KMS-11 (cell line): ENCODE data around the gene NFATC2.
"Not testable (repeated sequence)": the region's sequence is repeated elsewhere in the genome, so short reads cannot be mapped to it uniquely, and the experiment has no call there.

Source experiments
- H2AFZ ChIP-seq: fragments of 200-600 bp; sonication (generic); 2 replicates; pipeline ENCODE4 v1.6.1; 2016; ENCODE audit warnings: antibody characterized with exemption, mixed run types, low read depth
- H3K27ac ChIP-seq: fragments of 200-600 bp; sonication (generic); 2 replicates; pipeline ENCODE4 v1.6.1; 2016; ENCODE audit warnings: mild to moderate bottlenecking, mixed run types
- H3K27me3 ChIP-seq: fragments of 200-600 bp; sonication (generic); 2 replicates; pipeline ENCODE4 v1.6.1; 2017; ENCODE audit warnings: mild to moderate bottlenecking, low read depth, mixed run types, moderate library complexity; ENCODE audit not compliant: insufficient read depth
- H3K36me3 ChIP-seq: fragments of 200-600 bp; sonication (generic); 2 replicates; pipeline ENCODE4 v1.6.1; 2017; ENCODE audit warnings: mild to moderate bottlenecking, mixed run types; ENCODE audit not compliant: insufficient read depth
- H3K4me1 ChIP-seq: fragments of 200-600 bp; sonication (generic); 2 replicates; pipeline ENCODE4 v1.6.1; 2016; ENCODE audit warnings: mild to moderate bottlenecking, low read depth, mixed run types; ENCODE audit not compliant: poor library complexity, severe bottlenecking
- H3K4me2 ChIP-seq: fragments of 200-600 bp; sonication (generic); 2 replicates; pipeline ENCODE4 v1.7.0; 2016; ENCODE audit warnings: mild to moderate bottlenecking, mixed run types
- H3K4me3 ChIP-seq: fragments of 200-600 bp; sonication (generic); IDR thresholded peaks from 2 replicates; pipeline ENCODE4 v1.6.1; 2017; ENCODE audit warnings: low read depth, low read length, mixed read lengths; ENCODE audit not compliant: insufficient read depth
- H3K79me2 ChIP-seq: fragments of 200-600 bp; sonication (generic); 2 replicates; pipeline ENCODE4 v1.6.1; 2016; ENCODE audit warnings: low read depth, mixed run types; ENCODE audit not compliant: insufficient read depth
- H3K9ac ChIP-seq: fragments of 200-600 bp; sonication (generic); 2 replicates; pipeline ENCODE4 v1.6.1; 2016; ENCODE audit warnings: mild to moderate bottlenecking, mixed run types
- H4K20me1 ChIP-seq: fragments of 200-600 bp; sonication (generic); 2 replicates; pipeline ENCODE4 v1.6.1; 2016; ENCODE audit warnings: mild to moderate bottlenecking, mixed run types; ENCODE audit not compliant: insufficient read depth
- CTCF ChIP-seq: fragments of 200-600 bp; sonication (generic); conservative IDR thresholded peaks from 2 replicates; pipeline ENCODE4 v1.6.1; 2017; ENCODE audit warnings: low read depth, mild to moderate bottlenecking, antibody characterized with exemption, low read length, moderate library complexity, mixed read lengths

The NFATC2 gene

DNA sequence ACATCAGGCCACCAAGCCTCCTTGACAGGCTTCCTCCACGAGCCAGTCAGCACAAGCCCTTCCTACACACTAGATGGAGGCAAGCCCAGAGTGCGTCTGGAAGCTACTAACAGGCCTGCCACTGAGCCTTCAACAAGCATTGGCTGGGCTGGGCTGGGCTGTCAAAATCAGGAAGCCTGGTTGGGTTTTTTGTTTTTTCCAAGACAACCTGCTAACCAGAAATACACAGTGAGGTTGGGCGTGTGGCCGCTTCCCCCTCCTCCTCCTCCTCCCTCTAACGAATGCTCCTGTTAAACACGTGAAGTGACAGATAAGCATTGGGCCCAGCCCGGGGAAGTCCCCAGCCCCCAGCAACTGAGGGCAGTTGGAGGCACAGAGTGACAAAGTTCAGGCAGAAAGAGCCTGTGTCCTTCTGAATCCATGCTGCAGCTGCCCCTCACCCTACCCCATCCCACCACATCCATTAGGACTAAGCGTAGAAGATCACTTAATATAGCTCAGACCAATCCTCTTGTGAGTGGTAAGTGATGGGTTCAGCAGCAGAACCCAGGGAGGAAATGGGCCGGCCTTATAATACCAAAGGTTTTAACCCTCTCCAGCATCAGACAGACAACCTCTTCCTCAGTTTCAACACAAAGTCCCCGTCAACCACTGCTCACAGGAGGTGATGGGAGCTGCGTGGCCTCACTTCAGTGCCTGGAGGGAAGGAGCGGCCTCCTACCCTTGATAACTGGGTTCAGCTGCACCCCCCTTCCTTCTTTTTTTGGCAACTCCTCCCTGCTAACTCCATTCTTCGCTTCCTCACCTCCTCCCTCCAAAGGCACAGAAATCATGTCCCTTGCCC is 1.1 kb downstream of the NFATC2 start:
- Histone ChIP-seq H2AFZ (peak overlapping the region; percentile 58), H3K36me3 (no peaks in the 10 kb centered on the region; the same call in 1 of the 2 replicates), H3K27ac (peak overlapping the region; percentile 84), H3K9ac (peak overlapping the region; percentile 86), H3K4me1 (peaks cover 32% of the 10 kb centered on the region), H3K27me3 (no peaks in the 10 kb centered on the region), H3K4me3 (peak overlapping the region; percentile 45), H4K20me1 (no peaks in the 10 kb centered on the region), H3K4me2 (peak overlapping the region; percentile 98), H3K79me2 (peaks cover 57% of the 10 kb centered on the region)
- no peak for TF ChIP-seq CTCF

DNA sequence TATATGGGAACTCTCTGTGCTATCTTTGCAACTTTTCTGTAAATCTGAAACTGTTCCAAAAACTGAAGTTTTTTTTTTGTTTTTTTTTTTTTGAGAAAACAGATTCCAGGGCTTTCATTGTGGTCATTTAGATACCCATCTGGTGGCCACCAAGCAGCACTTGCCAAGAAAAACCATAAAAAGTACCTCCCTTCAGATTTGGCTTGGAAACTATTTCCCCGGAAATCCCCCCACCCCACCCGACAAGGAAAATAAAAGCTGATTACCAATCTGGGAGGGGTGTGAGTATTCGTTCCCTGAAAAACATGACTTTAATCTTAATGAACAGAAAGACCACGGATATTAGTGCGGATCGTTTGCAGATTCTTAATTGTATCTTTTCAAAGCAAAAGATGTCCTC is 1.9 kb downstream of the NFATC2 start:
- Histone ChIP-seq H3K79me2 (peaks cover 65% of the 10 kb centered on the region), H2AFZ (0 out of 2 replicates have a peak overlapping the region, but pooled peaks have one; percentile 58), H3K27ac (peak overlapping the region; percentile 84), H4K20me1 (no peaks in the 10 kb centered on the region), H3K9ac (peak overlapping the region; percentile 86), H3K4me1 (peaks cover 32% of the 10 kb centered on the region), H3K4me3 (no peak overlapping the region), H3K27me3 (no peaks in the 10 kb centered on the region), H3K36me3 (no peaks in the 10 kb centered on the region; the same call in 1 of the 2 replicates), H3K4me2 (peak overlapping the region; percentile 98)
- TF ChIP-seq CTCF: 0 out of 2 replicates have a peak, but pooled peaks have one; percentile 10

GRCh38 chr20:51540074-51540473 is 2.4 kb downstream of the NFATC2 start:
- peak overlapping the region; percentile 84 for H3K27ac ChIP-seq
- H2AFZ ChIP-seq, H3K27me3 ChIP-seq, H3K36me3 ChIP-seq, H4K20me1 ChIP-seq, H3K4me3 ChIP-seq: not testable (repeated sequence)
- H3K9ac ChIP-seq: peak overlapping the region; percentile 86; the same call in 1 of the 2 replicates
- peak overlapping the region; percentile 98 for H3K4me2 ChIP-seq
- peaks cover 32% of the 10 kb centered on the region for H3K4me1 ChIP-seq
- H3K79me2 ChIP-seq: peaks cover 70% of the 10 kb centered on the region

GRCh38 chr20:51536116-51537069 is 6.1 kb downstream of the NFATC2 start:
- TF ChIP-seq CTCF: no peak
- Histone ChIP-seq H4K20me1 (peaks cover 7% of the 10 kb centered on the region; the same call in 1 of the 2 replicates), H3K4me1 (peaks cover 27% of the 10 kb centered on the region), H3K27me3 (no peaks in the 10 kb centered on the region), H3K79me2 (peaks cover 95% of the 10 kb centered on the region), H2AFZ (no peak overlapping the region), H3K9ac (no peak overlapping the region), H3K27ac (no peak overlapping the region), H3K4me2 (no peak overlapping the region), H3K36me3 (no peaks in the 10 kb centered on the region; the same call in 1 of the 2 replicates), H3K4me3 (no peak overlapping the region)
